Stimulated activated CD4-positive, alpha-beta T cell treated with anti-CD3 and anti-CD28 coated beads, Interleukin-4, amount 100 ng/mL, for 1 hour (primary cell): Measurements from ENCODE around the gene ESPNL.
"Not testable (repeated sequence)": the region's sequence is repeated elsewhere in the genome, so short reads cannot be mapped to it uniquely, and the experiment has no call there.

ENCODE experiments used
- DNase-seq: peaks from one replicate; pipeline ENCODE4 v3.0.0-alpha.2; 2020

The ESPNL gene

DNA sequence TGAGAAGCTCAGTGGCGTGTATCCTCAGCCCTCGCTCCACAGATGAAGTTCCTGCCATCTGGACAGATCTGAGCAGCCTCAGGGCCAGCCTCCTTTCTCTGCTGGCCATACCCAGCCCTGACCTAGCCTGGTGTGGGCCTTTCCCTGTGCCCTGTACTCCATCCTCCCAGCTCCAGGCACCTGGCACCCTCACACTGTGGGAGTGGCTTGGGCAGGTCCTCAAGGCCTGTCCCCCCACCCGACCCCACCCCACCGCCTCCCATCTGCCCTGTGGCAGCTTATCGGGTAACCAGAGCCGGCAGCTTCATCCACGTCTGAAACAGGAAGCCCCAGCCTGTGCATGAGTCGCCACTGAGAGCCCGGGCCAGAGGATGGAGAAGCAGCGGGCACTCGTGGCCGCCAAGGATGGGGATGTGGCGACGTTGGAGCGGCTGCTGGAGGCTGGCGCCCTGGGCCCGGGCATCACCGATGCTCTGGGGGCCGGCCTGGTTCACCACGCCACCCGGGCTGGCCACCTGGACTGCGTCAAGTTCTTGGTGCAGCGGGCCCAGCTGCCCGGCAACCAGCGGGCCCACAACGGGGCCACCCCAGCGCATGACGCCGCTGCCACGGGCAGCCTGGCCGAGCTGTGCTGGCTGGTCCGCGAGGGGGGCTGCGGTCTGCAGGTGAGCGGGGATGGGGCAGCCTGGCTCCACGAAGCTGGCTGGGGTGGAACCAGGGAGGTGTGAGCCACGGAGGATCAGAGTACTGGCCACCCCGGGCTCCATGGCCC is at the start of gene ESPNL:
Gene ESPNL, plus strand, starts transcription at position 292 of the 772 bp plus-strand sequence. Its CDS starts 80 bp downstream, at position 372.
- DNase-seq = no peak

DNA sequence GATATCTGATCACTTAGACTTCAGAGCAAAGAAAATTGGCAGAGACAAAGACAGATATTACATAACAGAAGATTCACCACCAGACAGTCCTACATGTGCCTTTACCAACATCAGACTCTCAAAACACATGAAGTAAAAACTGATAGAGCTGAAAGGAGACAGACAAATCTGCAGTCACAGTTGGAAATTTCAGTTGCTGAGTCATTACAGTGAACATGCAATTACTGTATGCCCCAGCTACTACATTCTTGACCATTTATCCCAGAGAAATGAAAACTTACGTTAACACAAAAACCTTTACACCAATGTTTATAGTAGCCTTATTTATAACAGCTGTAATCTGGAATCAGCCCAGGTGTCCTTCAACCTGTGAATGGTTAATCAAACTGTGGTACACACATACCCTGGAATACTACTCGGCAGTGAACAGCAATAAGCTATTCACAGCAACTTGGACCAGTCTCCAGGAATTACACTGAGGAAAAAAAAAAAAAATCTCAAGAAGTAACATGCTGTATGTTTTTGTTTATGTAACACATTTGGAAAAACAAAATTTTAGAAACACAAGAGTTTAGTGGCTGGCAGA is 46.9 kb upstream of the ESPNL start:
- DNase-seq = no peak

- DNase-seq = no peak
Measured at GRCh38 chr2:238055841-238056240, 44.3 kb upstream of the ESPNL start.

GRCh38 chr2:238057696-238058575 is 42.2 kb upstream of the ESPNL start:
- not testable (repeated sequence) for DNase-seq

- DNase-seq = no peak
Measured at GRCh38 chr2:238059505-238059904, 40.6 kb upstream of the ESPNL start.

DNA sequence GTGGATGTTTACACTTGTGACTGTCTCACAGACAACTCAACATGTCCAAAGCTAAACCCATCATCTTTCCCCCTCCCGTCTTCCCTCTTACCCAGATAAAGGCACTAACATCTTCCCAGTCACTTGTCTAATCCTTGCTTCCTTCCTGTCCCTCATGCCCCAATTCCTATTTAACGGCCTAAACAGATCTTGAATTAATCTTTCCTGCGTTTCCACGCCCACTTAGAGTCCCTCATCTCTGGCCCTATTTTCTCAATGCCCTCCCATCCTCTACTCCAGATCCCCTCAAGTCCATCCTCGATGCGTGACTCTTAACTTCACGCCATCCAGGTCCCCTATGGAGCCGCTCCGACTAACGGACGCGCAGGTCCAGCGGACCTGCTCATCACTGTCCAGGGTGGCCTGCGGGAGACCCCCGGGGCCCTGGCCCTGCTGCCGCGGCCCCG is 40.0 kb upstream of the ESPNL start:
- DNase-seq = no peak

- peak; percentile 96 for DNase-seq
Measured at GRCh38 chr2:238060542-238061314, 39.4 kb upstream of the ESPNL start, which contains the start of gene SCLY. Gene SCLY, plus strand, starts transcription at chr2:238061001. Its CDS starts 54 bp downstream, at chr2:238061055.

- peak; percentile 41 for DNase-seq
Measured at GRCh38 chr2:238061315-238062202, 38.6 kb upstream of the ESPNL start.

DNA sequence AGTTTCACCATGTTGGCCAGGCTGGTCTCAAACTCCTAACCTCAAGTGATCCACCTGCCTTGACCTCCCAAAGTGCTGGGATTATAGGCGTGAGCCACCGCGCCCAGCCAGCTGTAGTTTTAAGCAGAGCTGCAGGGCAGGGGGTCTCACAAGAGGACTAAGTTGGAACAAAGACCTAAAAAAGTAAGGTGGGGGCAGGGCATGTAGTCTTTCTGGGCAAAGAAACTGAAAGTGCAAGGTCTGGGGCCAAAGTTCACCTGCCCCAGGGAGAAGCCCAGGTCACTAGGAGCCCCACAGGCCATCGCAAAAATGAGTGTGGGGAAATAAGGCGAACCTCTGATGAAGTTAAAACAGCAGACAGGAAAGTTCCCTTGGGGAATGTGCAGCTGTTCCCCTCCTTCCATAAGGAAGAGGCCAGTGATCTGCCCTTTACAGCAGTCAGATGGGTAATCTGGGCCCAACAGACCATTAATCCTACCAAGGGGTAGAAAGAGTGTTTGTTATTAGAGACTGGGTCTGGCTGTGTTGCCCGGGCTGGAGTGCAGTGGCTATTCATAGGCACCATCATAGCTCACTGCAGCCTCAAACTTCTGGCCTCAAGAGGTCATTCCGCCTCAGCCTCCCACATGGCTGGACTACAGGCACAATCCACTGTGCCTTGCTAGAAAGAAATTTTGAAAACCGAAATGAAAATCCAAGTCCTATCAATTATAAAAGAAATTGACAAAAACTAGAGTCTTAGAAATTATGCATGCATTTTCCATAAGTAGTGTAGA is 36.5 kb upstream of the ESPNL start:
- DNase-seq = no peak

- no peak for DNase-seq
Measured at GRCh38 chr2:238064376-238064775, 35.8 kb upstream of the ESPNL start.

GRCh38 chr2:238065071-238065846 is 34.9 kb upstream of the ESPNL start:
- no peak for DNase-seq

DNA sequence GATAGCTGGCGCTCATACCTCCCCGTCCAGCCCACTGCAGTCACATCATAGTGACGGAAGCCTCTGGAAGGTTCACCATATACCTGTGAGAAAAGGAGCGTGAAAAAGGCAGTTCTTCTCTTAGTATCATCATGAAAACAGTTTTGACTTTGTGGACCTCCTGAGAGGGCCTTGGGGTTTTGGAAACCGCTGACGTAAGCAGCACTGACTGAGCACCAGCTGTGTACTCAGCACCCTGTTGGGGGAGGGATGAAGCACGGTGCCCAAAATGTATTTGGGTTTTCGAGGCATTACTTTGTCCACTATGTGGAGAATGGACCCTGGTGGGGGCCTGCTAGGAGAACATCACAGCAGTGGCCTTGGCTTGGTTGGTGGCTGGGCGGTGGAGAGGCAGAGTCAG is 33.9 kb upstream of the ESPNL start:
- DNase-seq = no peak

- DNase-seq = not testable (repeated sequence)
Measured at GRCh38 chr2:238066718-238067117, 33.4 kb upstream of the ESPNL start.

- no peak for DNase-seq
Measured at GRCh38 chr2:238067939-238068338, 32.2 kb upstream of the ESPNL start.

- DNase-seq = no peak
Measured at GRCh38 chr2:238069021-238069709, 31.0 kb upstream of the ESPNL start.

- no peak for DNase-seq
Measured at GRCh38 chr2:238069877-238070276, 30.3 kb upstream of the ESPNL start.

DNA sequence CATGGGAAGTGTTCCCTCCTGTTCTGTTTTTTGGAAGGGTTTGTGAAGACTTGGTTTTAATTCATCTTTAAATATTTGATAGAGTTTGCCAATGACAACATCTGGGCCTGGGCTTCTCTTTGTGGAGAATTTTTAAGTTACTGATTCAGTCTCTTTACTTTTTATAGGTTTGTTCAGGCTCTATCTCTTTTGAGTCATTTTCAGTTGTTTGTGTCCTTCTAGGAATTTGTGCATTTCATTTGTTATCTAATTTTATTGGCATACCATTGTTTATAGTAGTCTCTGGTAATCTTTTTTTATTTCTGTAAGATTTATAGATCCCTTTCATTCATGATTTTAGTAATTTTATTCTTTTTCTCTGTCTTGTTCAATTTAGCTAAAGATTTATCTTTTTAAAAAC is 24.7 kb upstream of the ESPNL start:
- no peak for DNase-seq

DNA sequence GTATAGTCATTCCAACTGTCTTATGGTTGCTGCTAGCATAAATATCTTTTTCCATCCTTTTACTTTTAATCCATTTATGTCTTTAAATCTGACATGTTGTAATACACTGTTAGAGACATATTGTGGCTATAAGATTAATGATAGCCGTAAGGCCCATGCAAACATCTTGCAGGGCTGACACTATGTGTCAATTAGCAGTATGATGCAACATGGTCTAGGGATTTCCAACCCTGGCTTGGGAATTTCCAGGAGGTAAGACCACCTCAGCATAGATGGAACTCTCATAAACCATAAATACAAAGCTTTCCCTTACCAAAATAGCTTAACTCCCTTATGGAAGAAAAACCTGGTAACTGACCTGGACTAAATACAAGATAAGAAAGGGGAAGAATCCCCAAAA is 22.8 kb upstream of the ESPNL start:
- DNase-seq = no peak

GRCh38 chr2:238079874-238080327 is 20.2 kb upstream of the ESPNL start:
- DNase-seq = no peak
